GM11168 (cell line): ENCODE data around the gene GAST.

Experiments used
- in situ Hi-C: fragments of 300-500 bp; cut with MboI; formaldehyde crosslinking; loops from one replicate; pipeline ENCODE4 v1.12.0; 2022; ENCODE audit warnings: low sequenced_read_pairs; ENCODE audit not compliant: unreplicated experiment

The GAST gene

DNA sequence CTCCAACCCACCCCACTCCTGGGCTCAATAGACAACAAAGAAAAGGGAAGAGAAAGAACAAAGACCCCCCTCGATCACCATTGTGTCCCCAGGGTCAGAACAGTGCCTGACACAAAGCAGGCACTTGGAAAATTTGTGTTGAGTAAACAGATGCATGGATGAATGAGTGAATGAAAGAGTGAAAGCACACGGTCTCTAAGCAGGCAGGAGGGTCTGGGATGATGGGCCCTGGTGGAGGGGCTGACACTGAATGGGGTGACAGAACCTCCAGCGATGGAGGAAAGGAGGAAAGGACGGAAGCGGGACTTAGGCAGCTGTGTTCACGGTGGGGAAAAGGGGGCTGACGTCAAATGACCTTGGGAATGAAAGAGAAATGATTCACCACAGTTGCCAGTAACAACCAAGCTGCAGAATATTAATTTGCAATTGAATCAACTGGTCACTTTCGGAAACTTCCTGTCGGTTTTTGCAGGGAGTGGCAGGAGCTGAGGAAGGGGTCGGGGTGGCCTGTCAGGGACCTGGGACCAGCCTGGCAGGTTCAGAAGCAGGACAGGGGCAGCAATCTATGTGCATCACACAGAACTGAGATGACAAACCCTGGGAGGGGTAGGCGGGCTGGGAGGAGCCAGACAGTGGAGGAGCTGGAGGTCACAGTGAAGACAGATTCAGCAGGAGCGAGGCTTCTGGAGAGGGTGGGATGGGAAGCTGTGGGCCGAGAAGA, 6.7 kb upstream of the GAST start:
- in situ Hi-C loops: no loop called here

DNA sequence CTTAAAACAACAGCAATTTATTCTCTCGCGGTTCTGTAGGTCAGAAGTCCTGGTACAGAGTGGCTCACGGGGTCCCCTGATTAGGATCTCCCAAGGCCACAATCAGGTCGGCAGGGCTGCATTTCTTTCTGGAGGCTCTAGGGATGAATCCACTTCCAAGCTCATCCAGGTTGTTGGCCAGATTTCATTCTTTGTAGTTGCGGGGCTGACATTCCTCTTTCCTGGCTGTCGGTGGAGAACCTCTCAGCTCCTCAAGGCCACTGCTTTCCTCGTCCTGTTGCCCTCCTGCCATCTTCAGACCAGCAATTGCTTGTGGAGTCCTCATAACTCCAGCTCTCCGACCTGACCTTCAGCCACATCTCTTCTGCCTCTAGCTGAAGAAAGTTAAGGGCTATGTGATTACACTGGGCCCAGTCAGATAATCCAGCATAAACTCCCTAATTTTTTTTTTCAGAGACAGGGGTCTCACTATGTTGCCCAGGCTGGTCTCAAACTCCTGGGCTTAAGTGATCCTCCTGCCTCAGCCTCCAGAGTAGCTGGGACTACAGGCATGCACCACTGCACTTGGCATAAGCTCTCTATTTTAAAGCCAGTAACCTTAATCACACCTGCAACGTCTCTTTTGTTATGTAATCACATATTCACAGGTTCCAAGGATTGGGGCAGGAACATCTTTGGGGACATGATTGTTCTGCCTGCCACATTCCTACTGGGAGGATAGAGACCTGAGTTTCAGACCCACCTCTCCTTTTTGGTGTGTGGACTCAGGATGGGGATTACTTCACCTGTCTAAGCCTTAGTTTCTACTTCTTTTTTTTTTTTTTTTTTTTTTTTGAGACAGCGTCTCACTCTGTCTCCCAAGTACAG, 4.1 kb upstream of the GAST start:
- in situ Hi-C loops: no loop called here

DNA sequence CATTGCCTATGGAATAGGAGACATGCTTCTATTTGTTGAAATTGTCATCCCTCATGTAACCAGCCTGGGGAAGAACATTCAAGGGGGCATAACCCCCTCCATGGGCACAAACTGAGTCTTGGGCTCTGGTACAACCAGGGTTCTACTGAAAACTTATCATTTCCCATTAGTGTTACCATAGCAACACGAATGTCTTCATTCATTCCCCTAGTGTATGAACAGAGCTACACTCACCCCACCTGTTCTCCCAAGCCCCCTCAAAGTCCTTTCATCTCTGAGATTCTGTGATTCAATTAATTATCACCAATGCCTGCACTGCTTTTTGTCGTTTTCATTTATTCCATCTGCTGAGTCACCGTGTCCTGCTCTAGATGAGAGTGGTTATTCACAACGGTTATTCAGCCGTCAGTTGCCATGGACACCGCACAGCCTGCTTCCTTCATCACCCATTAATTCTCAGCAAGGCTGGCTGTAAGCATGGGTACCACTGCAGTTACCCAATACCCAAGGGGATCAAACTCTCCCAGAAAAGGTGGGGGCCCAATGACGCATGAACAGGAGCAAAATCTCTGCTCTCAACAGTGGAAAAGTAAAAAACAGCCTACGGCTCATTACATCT, 1.6 kb upstream of the GAST start:
- in situ Hi-C loops: no loop called here

DNA sequence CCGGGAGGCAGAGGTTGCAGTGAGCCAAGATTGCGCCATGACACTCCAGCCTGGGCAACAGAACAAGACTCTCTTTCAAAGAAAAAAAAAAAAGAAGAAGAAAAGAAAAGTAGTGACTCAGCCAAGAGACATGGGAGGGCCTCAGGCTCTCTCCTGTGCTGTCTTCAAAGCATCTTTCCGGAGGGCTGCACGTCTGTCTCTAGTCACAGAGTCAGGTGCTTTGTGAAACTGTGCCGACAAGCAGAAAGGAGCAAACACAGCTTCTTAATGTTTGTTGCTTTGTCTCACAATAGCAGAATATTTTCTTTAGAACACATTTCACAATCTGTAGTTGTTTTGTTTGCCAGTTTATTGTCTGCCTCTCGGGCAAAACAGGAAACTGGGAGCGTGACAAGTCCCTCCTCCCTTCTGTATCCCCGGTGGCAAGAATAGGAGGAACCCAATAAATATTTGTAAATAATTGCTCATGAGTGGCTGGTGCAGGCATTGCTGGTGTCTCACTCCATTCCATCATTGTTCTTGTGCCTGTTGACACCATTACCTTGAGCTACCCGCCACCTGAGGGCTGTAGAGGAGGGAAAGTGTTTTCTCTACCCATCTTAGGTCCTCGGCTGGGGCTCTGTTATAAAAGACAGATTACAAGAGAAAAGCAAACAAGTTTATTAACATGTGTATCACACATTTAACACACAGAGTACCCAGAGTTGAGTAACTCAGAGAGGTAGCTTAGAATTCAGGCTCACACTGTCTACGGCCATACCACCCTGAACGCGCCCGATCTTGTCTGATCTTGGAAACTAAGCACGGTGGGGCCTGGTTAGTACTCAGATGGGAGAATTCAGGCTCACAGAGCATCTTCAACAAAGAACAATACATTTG, 5.5 kb downstream of the GAST start:
- in situ Hi-C loops: no loop called here

DNA sequence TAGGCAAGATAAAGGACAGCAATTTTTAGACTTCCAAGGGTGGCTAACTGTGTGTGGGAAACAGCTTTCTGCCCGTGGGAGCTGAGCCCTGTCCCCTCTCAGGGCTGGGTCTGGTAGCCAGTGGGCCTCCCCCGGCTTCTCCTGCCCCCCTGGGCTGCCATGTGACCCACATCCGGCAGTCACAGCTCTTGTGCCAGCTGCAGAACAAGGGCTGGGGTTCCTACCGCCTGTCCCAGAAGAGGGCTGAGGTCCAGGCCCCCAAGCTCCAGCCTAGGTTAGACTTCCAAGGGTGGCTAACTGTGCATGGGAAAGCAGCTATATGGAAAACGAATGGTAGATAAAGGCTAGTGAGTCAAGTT, 6.1 kb downstream of the GAST start:
- in situ Hi-C loops: no loop called here

DNA sequence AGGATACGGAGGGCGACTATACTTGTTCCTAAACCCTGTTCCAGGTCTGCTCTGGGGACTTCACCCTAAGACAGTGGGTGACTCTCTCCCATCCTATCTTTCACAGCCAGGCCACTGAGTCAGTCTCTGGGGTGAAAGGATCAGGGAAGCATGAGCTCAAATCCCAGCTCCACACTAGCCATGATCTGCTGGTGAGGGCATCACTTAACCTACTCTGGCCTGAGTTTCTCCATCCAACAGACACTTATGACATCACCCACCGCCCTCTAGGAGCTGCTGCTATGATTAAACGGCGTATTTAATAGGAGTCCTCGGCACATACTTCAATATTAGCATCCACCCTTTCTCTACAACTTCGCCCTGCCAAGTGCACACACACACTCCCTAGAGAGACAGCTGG, 10.1 kb downstream of the GAST start:
- in situ Hi-C loops: no loop called here

DNA sequence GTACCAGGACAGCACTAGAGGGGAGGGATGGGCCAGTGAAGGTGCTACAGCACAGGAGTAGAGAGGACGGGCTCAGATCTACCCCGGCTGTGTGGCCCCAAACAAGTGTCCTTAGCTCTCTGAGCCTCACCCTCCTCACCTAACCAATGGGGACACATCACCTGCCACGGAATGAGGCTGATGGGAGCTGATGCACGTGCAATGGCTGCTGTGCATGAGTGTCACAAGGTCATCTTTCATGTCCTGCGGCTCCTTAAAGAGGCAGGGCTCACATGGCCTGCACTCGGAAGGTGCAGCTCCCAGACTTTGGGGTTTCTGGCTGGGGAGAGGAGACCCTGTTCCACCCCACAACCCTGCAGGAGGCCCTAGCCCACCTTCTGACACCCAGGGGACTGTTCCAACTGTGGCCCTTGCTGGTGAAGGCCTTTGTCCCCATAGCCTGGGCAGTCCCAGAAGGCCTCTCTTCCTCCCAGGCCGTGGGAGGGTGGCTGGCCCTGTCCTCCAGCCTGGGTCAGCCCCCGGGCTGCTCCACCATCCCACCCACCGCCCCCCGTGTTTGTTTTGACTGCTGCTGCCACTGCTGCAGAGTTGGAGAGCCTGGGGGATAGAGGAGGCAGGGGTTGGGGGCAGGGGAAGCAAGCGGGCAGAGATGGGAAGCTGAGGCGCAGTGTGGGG, 11.8 kb downstream of the GAST start:
- in situ Hi-C loops: no loop called here

DNA sequence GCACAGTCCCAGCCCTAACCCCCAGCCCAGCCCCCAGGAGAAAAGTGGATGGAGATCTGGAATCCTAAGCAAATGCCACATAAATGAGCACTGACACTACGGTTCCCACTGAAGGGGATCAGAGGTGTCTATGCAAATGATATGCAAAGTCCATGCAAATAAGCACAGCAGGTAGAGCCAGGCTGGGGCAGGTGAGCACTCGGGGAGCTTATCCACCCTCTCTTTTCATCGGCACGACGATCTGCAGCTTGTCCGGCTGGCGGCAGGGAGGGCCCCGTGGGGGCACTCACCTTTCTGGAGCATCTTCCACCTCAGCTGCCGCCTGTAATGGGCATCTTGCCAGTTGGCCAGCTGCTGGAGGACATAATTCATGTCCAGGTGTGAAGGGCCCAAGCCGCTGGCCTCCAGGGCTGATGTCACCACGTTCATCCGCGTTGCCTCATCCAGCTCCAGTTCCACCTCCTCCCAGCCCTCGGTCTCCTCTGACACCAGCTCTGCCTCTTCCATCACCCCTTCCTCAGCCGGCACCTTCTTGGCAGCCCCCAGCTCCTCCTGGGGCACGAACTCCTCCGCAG, 12.4 kb downstream of the GAST start:
- in situ Hi-C loops: no loop called here

DNA sequence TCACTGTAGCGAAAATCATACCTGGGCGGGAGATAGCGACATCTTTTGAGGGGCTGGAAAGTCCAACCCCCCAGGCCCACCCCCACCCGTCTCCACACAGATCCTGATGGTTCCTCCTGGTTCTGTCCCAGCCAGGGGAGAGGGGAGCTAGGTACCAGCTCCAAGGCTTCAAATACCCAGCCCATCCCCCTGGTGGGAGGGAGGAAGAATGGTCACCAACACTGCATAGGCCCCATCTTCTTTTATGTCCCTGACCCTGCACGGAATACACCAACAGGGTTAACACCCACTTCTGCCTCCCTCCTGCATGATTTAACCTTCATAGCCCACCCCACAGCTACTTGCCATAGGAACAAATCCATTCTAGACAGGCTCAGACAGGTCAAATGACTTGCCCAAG, 13.0 kb downstream of the GAST start:
- in situ Hi-C loops: no loop called here

DNA sequence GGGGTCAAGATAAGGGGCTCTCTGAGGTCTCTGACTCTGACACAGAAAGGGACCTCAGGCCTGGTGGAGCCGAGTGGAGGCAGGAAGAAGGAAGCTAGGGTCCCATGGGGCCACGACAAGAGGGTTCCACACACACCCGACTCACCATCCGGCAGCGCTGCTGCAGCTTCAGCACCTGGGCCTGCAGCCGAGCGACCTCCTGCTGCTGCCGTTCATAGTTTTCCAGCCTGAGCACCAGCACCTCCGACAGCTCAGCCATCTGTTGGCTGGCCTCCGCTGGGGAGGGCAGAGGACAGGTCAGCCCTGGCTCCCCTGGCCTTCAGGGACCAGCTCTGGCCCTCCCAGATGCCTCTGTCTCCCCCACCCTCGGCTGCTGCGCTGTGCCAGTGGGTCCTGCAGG, 15.9 kb downstream of the GAST start:
- in situ Hi-C loops: no loop called here

DNA sequence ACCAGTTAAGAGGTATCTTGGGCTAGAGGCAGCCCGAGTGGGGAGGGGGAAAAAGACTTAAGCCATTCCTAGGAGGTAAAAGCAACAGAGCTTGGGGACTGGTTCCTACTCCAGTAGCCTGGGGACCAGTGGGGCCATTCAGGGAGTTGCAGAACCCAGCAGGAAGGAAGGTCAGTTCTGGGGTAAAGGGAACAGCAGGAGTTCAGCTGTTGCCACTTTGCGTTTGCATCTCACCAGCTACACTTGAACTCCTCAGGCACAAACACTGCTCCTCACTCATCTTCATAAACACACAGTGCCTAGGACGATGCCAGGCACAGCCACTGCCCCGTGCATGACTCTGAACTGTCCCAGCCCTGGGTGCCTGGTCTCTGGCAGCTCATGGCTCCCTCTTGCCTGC, 18.3 kb downstream of the GAST start:
- in situ Hi-C loops: no loop called here

DNA sequence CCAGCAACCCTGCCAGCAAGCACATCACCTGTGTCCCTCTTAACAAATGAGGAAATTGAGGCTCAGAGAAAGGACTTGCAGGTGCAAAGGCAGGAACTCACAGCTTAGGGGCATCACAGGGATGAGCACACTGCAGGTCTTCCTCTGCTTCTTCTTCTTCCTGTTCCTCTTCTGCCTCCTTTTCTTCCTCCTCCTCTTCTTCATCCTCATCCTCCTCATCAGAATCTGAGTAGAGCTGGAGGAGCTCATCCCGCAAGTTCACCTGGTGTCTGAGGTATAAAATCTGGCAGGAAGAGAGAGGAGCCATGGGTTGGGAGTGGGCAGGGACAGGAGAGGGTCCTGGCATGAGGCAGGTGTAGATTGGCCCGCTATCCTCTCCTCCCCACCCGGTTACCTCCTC, 19.7 kb downstream of the GAST start:
- in situ Hi-C loops: no loop called here

DNA sequence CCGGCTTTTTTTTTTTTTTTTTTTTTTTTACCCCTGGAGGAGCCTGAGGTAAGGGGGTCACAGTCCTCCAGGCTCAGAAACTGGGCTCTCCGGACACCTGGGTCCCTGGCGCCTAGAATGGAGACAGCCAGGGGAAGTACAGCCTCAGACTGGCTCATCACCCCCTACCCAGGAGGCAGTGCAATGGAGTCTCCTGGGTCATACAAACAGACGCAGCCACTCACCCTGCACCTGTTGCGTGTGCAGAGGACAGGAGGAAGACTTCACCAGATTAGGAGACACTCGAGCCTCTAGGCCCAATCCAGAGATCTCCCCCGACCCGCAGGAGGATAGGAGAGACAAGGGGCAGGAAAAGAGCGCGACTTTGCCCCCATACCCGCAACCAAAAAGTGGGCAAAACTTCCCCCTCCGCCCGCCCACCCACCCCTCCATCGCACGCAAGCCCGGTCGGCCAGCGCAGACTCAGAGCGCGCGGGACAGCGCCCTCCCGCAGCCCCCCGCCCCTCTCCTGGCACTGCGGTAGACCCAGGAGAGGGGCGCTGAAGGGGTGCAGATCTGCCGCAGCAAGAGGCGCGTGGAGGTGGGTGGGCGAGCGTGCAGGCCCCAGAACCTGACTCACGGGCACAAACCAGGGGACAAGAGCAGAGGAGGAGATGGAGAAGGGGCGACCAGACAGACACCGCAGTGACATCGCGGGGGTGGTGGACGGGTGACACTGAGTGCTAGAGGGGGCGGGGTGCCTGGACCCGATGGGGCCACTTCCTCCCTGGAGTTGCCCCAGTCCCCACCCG, 21.4 kb downstream of the GAST start:
- in situ Hi-C loops: no loop called here

DNA sequence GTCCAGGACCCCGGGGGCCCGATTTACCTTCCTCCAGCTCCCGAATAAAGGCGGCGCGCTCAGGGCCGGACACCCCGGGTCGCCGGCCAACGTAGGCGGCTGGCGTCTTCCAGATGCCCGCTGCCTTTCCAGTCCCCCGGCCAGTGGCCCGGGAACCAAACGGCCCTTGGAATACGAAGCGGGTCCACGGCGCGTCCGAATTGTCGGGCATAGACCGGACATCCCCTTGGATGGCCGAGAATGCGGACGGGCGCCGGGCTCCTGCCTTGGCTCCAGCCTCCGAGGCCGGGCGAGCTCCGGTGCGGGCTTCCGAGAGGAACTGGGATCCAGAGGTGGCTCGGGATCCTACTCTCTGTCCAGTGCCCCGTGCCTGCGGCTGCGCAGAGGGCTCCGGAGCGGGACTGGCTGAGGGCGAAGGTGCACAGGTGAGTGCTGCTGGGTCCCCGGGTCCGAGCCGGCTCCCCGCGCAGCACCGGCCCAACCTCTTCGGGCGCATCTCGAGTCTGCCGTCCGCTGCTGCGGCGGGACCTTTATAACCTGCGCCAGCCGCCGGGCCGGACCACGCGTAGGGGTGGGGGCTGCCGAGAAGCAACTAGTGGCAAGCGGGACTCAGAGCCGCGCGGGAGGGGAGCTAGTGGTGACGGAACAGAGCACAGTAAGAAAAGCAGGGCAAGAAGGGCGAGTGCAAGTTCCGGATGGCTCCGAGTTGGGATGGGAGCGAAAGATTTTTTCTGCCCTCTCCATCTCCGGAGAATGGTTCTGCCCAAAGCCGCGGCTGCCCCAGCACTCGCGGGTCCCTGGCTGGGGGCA, 22.2 kb downstream of the GAST start, which contains the start of gene HAP1:
Gene HAP1, minus strand, starts transcription at position 505 of the 810 bp plus-strand sequence. Its CDS starts 9 bp downstream, at position 496.
- in situ Hi-C loops: no loop called here

DNA sequence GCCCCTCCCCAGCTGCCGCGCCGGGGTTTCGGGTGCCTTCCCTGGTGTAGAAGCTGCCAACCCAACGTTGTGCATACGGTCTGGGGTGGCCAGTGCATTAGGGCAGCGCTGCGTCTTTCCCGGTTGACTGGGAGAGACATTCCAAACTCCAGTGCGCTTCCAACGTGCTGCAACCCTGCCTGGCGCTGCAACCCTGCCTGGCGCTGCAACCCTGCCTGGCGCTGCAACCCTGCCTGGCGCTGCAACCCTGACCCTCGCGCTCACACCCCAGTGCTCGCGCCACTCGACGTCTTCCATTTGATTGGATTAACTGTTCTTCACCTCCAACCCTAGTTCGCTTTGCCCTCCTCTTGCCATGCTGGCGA, 22.8 kb downstream of the GAST start:
- in situ Hi-C loops: no loop called here

DNA sequence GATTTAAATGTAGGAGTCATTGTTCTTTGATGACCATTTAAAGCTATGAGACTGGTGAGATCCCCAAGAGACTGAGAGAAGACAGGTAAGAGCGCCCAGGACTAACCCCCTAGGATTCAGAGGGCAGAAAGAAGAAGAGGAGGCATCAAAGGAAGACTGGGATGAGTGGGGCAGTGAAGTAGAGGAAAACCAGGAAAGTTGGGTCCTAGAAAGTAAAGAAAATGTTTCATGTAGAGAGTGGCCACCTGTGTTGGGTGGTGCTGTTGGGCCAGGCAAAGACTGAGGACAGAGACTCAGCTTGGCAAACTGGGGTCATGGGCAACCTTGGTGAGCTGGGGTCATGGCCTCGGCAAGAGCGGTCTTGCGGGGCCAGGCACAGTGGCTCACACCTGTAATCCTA, 23.6 kb downstream of the GAST start:
- in situ Hi-C loops: no loop called here

DNA sequence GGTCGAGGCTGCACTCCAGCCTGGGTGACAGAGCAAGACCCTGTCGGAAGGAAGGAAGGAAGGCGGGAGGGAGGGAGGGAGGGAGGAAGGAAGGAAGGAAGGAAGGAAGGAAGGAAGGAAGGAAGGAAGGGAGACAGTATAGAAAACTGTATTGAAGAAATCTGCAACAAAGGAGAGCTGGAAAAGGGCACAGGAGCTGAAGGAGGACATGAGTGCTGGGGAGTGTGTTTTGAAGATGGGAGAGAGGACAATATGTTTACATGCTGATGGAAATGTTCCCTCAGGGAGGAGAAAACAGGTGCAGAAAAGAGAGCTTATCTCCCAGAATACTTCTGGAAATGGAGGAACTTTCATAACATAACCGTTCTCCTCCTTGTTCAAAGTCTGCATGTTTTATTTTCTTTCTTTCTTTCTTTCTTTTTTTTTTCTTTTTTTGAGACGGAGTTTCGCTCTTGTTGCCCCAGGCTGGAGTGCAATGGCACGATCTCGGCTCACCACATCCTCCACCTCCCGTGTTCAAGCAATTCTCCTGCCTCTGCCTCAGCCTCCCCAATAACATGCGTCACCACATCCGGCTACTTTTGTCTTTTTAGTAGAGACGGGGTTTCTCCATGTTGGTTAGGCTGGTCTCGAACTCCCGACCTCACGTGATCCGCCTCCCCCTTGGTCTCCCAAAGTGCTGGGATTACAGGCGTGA, 25.0 kb downstream of the GAST start:
- in situ Hi-C loops: no loop called here
